Gastrocnemius medialis (tissue), 4 donors: ENCODE results near the gene BBX. TPM values are rescaled to one million over a fixed set of nuclear protein-coding genes. Genes with fewer than 3 reads are reported as not detected.

Source experiments
- ATAC-seq, 2 donors: fragments of 150-250 bp; one replicate each; pipeline ENCODE4 v1.9.1; 2016
- DNase-seq, 2 donors: peaks; one replicate each; pipeline ENCODE4 v3.0.0-alpha.2; 2019
- H3K27ac ChIP-seq, 4 donors: fragments of 200-600 bp; sonication (generic); 1 replicate in 1 of 4; 2 replicates in 3 of 4; pipeline ENCODE4 v1.5.1; 2016 to 2018; ENCODE audit warnings: mild to moderate bottlenecking in 2 of 4, moderate library complexity in 1 of 4
- H3K27me3 ChIP-seq, 3 donors: fragments of 200-600 bp; sonication (generic) in 2 of 3; 1 replicate in 1 of 3; 2 replicates in 2 of 3; pipeline versions ENCODE4 v1.5.1 to v1.6.0; 2016 to 2019; ENCODE audit warnings: mild to moderate bottlenecking in 1 of 3, moderate library complexity in 1 of 3
- H3K36me3 ChIP-seq, 2 donors: fragments of 200-600 bp; sonication (generic) in 1 of 2; one replicate each; pipeline ENCODE4 v1.5.1; 2017 to 2018
- H3K4me1 ChIP-seq, 2 donors: fragments of 200-600 bp; sonication (generic) in 1 of 2; one replicate each; pipeline ENCODE4 v1.5.1; 2016 to 2017; ENCODE audit warnings: mild to moderate bottlenecking in 2 of 2
- H3K4me3 ChIP-seq, 4 donors: fragments of 200-600 bp; sonication (generic) in 3 of 4; 1 replicate in 1 of 4; 2 replicates in 3 of 4; pipeline ENCODE4 v1.5.1; 2016 to 2019; ENCODE audit warnings: mild to moderate bottlenecking in 2 of 4
- H3K9me3 ChIP-seq, 3 donors: fragments of 200-600 bp; sonication (generic) in 2 of 3; 1 replicate in 1 of 3; 2 replicates in 2 of 3; pipeline ENCODE4 v1.5.1; 2016 to 2019
- POLR2A ChIP-seq, 2 donors: fragments of 450-650 bp; IDR thresholded peaks; one replicate each; pipeline ENCODE4 v1.6.1; 2017; ENCODE audit warnings: antibody characterized with exemption in 2 of 2, mild to moderate bottlenecking in 2 of 2, moderate library complexity in 2 of 2
- in situ Hi-C, 4 donors: fragments of 200-750 bp; cut with MboI; loops; one replicate each; pipeline versions ENCODE4 v1.15.0 to v1.8.0; 2017; ENCODE audit warnings: low sequenced_read_pairs in 4 of 4
- intact Hi-C: fragments of 100-400 bp; cut with DNase I; formaldehyde crosslinking; loops from one replicate; pipeline ENCODE4 v1.15.1; 2023; ENCODE audit warnings: low total_unique reads
- total RNA-seq, 4 donors: library from RNA; depleted of rRNA; stranded (reverse); fragments of >200 nt; gene quantifications; one replicate each; pipeline versions ENCODE4 v1.1.0 to v1.2.3, GENCODE V29; 2016
- TF ChIP-seq, protein P1 (sequence below), 5 experiments: fragments of 450-650 bp in 3 of 5; fragments of 200-600 bp in 2 of 5; sonication (generic) in 2 of 5; IDR thresholded peaks in 4 of 5; conservative IDR thresholded peaks in 1 of 5; 1 replicate in 4 of 5; 2 replicates in 1 of 5; pipeline ENCODE4 v1.5.1; 2016 to 2019; ENCODE audit warnings: antibody characterized with exemption in 5 of 5, mild to moderate bottlenecking in 3 of 5, moderate library complexity in 3 of 5

The BBX gene
- total RNA-seq, 4 donors from 2014 or later: 15.2 to 48.3 (median 20.1) TPM

GRCh38 chr3:107600780-107601179 is 78.0 kb downstream of the BBX start:
- intact Hi-C loops: no loop called here
- in situ Hi-C loops: no loop called here
- Histone ChIP-seq H3K9me3 (no peaks in the 10 kb centered on the region), H3K4me1 (peaks cover 33 to 38% of the 10 kb centered on the region in 2 donors), H3K27ac (no peak overlapping the region), H3K27me3 (no peaks in the 10 kb centered on the region), H3K4me3 (no peak overlapping the region), H3K36me3 (no peaks in the 10 kb centered on the region)
- no peak for DNase-seq
- no peak for ATAC-seq
- TF ChIP-seq, protein P1, sequence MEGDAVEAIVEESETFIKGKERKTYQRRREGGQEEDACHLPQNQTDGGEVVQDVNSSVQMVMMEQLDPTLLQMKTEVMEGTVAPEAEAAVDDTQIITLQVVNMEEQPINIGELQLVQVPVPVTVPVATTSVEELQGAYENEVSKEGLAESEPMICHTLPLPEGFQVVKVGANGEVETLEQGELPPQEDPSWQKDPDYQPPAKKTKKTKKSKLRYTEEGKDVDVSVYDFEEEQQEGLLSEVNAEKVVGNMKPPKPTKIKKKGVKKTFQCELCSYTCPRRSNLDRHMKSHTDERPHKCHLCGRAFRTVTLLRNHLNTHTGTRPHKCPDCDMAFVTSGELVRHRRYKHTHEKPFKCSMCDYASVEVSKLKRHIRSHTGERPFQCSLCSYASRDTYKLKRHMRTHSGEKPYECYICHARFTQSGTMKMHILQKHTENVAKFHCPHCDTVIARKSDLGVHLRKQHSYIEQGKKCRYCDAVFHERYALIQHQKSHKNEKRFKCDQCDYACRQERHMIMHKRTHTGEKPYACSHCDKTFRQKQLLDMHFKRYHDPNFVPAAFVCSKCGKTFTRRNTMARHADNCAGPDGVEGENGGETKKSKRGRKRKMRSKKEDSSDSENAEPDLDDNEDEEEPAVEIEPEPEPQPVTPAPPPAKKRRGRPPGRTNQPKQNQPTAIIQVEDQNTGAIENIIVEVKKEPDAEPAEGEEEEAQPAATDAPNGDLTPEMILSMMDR (IDR thresholded peaks at IDR 0.05 in 4 of 5, conservative IDR thresholded peaks at IDR 0.05 in 1 of 5): no peak
- no peak for TF ChIP-seq POLR2A (IDR thresholded peaks at IDR 0.05)

- DNase-seq (no peak), ATAC-seq (peak; percentile 93 to 97)
- H3K4me3 ChIP-seq: no peak overlapping the region
- in situ Hi-C loops: no loop called here
- H3K27me3 ChIP-seq: no peaks in the 10 kb centered on the region
- no peak for TF ChIP-seq POLR2A (IDR thresholded peaks at IDR 0.05)
- TF ChIP-seq, protein P1 (IDR thresholded peaks at IDR 0.05 in 4 of 5, conservative IDR thresholded peaks at IDR 0.05 in 1 of 5): no peak
- intact Hi-C loops: no loop called here
- H3K4me1 ChIP-seq: peaks cover 24 to 25% of the 10 kb centered on the region in 2 donors
- H3K36me3 ChIP-seq: no peaks in the 10 kb centered on the region
- peak overlapping the region in 2 of 4 donors; percentile 16 to 32 for H3K27ac ChIP-seq
- no peaks in the 10 kb centered on the region for H3K9me3 ChIP-seq
Measured at GRCh38 chr3:107604057-107604822, 81.5 kb downstream of the BBX start.

DNA sequence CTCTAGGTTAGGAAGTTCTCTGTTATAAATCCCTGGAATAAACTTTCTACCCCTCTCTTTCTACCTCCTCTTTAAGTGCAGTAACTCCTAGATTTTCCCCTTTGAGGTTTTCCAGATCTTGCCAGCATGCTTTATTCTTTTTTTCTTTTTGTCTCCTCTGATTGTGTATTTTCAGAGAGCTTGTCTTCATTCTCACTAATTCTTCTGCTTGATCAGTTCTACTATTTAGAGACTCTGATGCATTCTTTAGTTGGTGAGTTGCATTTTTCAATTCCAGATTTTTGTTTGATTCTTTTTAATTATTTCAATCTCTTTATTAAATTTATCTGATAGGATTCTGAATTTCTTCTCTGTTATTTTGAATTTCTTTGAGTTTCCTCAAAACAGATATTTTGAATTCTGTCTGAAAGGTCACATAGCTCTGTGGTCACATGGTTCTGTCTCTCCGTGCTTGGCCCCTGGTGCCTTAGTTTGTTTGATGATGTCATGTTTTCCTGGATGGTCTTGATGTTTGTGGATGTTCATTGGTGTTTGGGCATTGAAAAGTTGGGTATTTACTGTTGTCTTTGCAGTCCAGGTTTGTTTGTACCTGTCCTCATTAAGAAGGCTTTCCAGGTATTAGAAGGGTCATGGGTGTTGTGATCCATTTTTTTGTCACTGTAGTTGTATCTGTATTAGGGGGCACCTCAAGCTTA is 89.2 kb downstream of the BBX start:
- no peaks in the 10 kb centered on the region for H3K27me3 ChIP-seq
- ATAC-seq: no peak
- no peaks in the 10 kb centered on the region for H3K4me1 ChIP-seq
- H3K27ac ChIP-seq: no peak overlapping the region
- DNase-seq: no peak
- H3K4me3 ChIP-seq: no peak overlapping the region
- intact Hi-C loops: no loop called here
- peaks cover 0 to 5% (median 0%) of the 10 kb centered on the region in 3 donors for H3K9me3 ChIP-seq
- TF ChIP-seq POLR2A (IDR thresholded peaks at IDR 0.05): no peak
- TF ChIP-seq, protein P1 (IDR thresholded peaks at IDR 0.05 in 4 of 5, conservative IDR thresholded peaks at IDR 0.05 in 1 of 5): no peak
- no peaks in the 10 kb centered on the region for H3K36me3 ChIP-seq
- in situ Hi-C loops: no loop called here

GRCh38 chr3:107612664-107613084 is 89.9 kb downstream of the BBX start:
- in situ Hi-C loops (no loop called here), intact Hi-C loops (no loop called here)
- DNase-seq (no peak), ATAC-seq (no peak)
- TF ChIP-seq, protein P1 (IDR thresholded peaks at IDR 0.05 in 4 of 5, conservative IDR thresholded peaks at IDR 0.05 in 1 of 5): no peak
- TF ChIP-seq POLR2A (IDR thresholded peaks at IDR 0.05): no peak
- Histone ChIP-seq H3K27ac (no peak overlapping the region), H3K4me3 (no peak overlapping the region), H3K9me3 (peaks cover 0 to 5% (median 0%) of the 10 kb centered on the region in 3 donors), H3K4me1 (no peaks in the 10 kb centered on the region), H3K36me3 (no peaks in the 10 kb centered on the region), H3K27me3 (no peaks in the 10 kb centered on the region)
